Lower leg skin (tissue), 4 donors: ENCODE results near the gene WFS1. TPM values are rescaled to one million over a fixed set of nuclear protein-coding genes. Genes with fewer than 3 reads are reported as not detected.
A peak's percentile ranks its signal among the peaks of the same experiment; 100 is the strongest.

Experiments used
- DNase-seq, 2 donors: peaks; one replicate each; pipeline ENCODE4 v3.0.0-alpha.2; 2019; ENCODE audit warnings: low spot score in 2 of 2
- H3K4me3 ChIP-seq: fragments of 200-600 bp; sonication (generic); 2 replicates; pipeline ENCODE4 v1.5.1; 2017; ENCODE audit warnings: mild to moderate bottlenecking, low read depth; ENCODE audit not compliant: poor library complexity, severe bottlenecking
- CTCF ChIP-seq, 3 donors: fragments of 450-650 bp; IDR thresholded peaks; one replicate each; pipeline ENCODE4 v1.5.1; 2016; ENCODE audit warnings: antibody characterized with exemption in 3 of 3, mild to moderate bottlenecking in 3 of 3, moderate library complexity in 2 of 3
- POLR2A ChIP-seq, 2 donors: fragments of 450-650 bp; IDR thresholded peaks; one replicate each; pipeline ENCODE4 v1.6.1; 2016 to 2017; ENCODE audit warnings: antibody characterized with exemption in 2 of 2, mild to moderate bottlenecking in 1 of 2, moderate library complexity in 1 of 2
- WGBS, 2 donors: methylation state at CpG; one replicate each; pipeline ENCODE4 v1.1.5; 2018; 5-methylcytosine and 5-hydroxymethylcytosine counted together
- intact Hi-C: fragments of 100-400 bp; cut with DNase I; formaldehyde crosslinking; loops from one replicate; pipeline ENCODE4 v1.15.0; 2023; ENCODE audit warnings: low total_unique reads
- total RNA-seq, 4 donors: library from RNA; depleted of rRNA; stranded (reverse); fragments of >200 nt; gene quantifications; one replicate each; pipeline ENCODE4 v1.1.0, GENCODE V29; 2016

WFS1 gene
- total RNA-seq, 4 donors from 2014 or later = 39.4 to 48.6 (median 45.1) TPM

GRCh38 chr4:6324999-6325787, 55.5 kb downstream of the WFS1 start:
- 26 to 28% methylated on average over 22 of the region's 22 CpGs for WGBS, 2 donors
- no peak for TF ChIP-seq CTCF (IDR thresholded peaks at IDR 0.05)
- no peak for TF ChIP-seq POLR2A (IDR thresholded peaks at IDR 0.05)
- DNase-seq = peak; percentile 79 to 92
- intact Hi-C loops = no loop called here
- H3K4me3 ChIP-seq = no peak overlapping the region

GRCh38 chr4:6325788-6326290, 56.2 kb downstream of the WFS1 start:
- no peak overlapping the region for H3K4me3 ChIP-seq
- intact Hi-C loops = loop anchor here (2.0 kb wide), 1 partner anchor 75 kb away; no protein-coding TSS in a partner anchor

GRCh38 chr4:6326312-6327060, 56.8 kb downstream of the WFS1 start:
- no peak overlapping the region for H3K4me3 ChIP-seq
- DNase-seq = no peak
- TF ChIP-seq POLR2A (IDR thresholded peaks at IDR 0.05) (no peak), CTCF (IDR thresholded peaks at IDR 0.05) (no peak)
- WGBS, 2 donors = 89 to 90% methylated on average over 28 of the region's 28 CpGs
- intact Hi-C loops = loop anchor here (2.0 kb wide), 1 partner anchor 76 kb away; no protein-coding TSS in a partner anchor

More at GRCh38 chr4:6325788-6326290, 56.2 kb downstream of the WFS1 start:
- no peak for TF ChIP-seq CTCF (IDR thresholded peaks at IDR 0.05)
- no peak for TF ChIP-seq POLR2A (IDR thresholded peaks at IDR 0.05)
- DNase-seq = no peak
- WGBS, 2 donors = 81% methylated on average over 14 of the region's 14 CpGs

GRCh38 chr4:6327220-6327917, 57.7 kb downstream of the WFS1 start:
- peak; percentile 63 to 97 for DNase-seq
- no peak for TF ChIP-seq POLR2A (IDR thresholded peaks at IDR 0.05)
- TF ChIP-seq CTCF (IDR thresholded peaks at IDR 0.05) = peak in 2 of 3 donors; percentile 75 to 89
- 14 to 17% methylated on average over 15 to 18 of the region's 21 CpGs for WGBS, 2 donors
- no peak overlapping the region for H3K4me3 ChIP-seq
- intact Hi-C loops = loop anchor here (2.0 kb wide), 1 partner anchor 77 kb away; no protein-coding TSS in a partner anchor

- TF ChIP-seq CTCF (IDR thresholded peaks at IDR 0.05) (no peak), POLR2A (IDR thresholded peaks at IDR 0.05) (no peak)
- no peak overlapping the region for H3K4me3 ChIP-seq
- WGBS, 2 donors = 64 to 71% methylated on average over 8 of the region's 8 CpGs
- intact Hi-C loops = no loop called here
- DNase-seq = no peak
These were observed 58.9 kb downstream of the WFS1 start for GRCh38 chr4:6328526-6328925.
